ENCODE measurements around the gene KNSTRN. TPM values are rescaled to one million over a fixed set of nuclear protein-coding genes. Genes with fewer than 3 reads are reported as not detected.

KNSTRN gene
- total and polyA plus RNA-seq, 2 of the 13 experiments (the other 11 are each of a cell fraction or from before 2014, with no cell fraction given) = 20.3 to 62.3 TPM

DNA sequence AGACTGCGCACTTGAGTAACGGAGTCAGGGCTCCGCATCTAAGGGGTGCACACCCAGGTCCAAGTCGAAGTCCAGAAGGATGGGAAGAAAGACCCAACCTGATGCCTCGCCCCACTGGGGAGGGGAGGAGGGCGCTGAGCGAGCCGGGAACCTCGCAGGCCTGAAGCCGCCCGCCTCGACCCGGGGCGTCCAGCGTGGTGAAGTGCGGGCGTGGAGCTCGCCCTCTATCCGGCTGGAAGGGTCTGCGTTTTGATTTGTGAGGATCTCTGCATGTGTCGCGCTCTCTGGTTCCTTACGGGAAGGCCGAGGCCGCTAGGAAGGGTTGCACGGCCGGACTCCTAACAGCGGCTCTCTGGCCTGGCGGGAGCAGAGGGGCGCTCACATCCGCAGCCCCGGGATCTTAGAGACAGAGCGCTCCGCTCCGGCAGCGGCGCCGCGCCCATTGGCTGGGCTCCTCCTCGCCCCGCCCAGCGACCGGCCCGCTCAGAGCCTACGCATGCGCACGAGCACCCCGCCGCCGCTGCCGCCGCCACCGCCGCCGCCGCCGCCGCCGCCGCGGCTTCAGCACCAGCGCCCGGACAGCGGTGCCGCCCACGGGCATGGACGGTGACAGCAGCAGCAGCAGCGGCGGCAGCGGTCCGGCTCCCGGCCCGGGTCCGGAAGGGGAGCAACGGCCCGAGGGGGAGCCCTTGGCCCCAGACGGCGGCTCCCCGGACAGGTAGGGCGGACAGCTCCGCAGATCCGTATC lies 24.6 kb upstream of the KNSTRN start, which contains the start of gene DISP2 (continued):
- TF ChIP-seq CENPX (CRISPR knock-in tag; IDR thresholded peaks at IDR 0.05) (no peak), SIN3A (IDR thresholded peaks at IDR 0.05; ENCODE audit: borderline replicate concordance, low read depth, low read length) (peak; percentile 87; the same call in 1 of the 2 replicates), KLF6 (CRISPR knock-in tag; IDR thresholded peaks at IDR 0.05) (0 out of 2 replicates have a peak, but pooled peaks have one; percentile 58), KLF9 (CRISPR knock-in tag; IDR thresholded peaks at IDR 0.05; ENCODE audit: low read depth) (no peak), DNMT1 (CRISPR knock-in tag; IDR thresholded peaks at IDR 0.05) (0 out of 2 replicates have a peak, but pooled peaks have one; percentile 14), ARNT2 (CRISPR knock-in tag; IDR thresholded peaks at IDR 0.05; ENCODE audit: low read depth) (peak; percentile 68; the same call in 1 of the 2 replicates), ZNF713 (CRISPR knock-in tag; IDR thresholded peaks at IDR 0.05) (no peak), DMAP1 (CRISPR knock-in tag; IDR thresholded peaks at IDR 0.05) (0 out of 2 replicates have a peak, but pooled peaks have one; percentile 42), RFXAP (CRISPR knock-in tag; IDR thresholded peaks at IDR 0.05; ENCODE audit: borderline replicate concordance) (peak; percentile 89), TOPORS (CRISPR knock-in tag; IDR thresholded peaks at IDR 0.05) (no peak), TEAD3 (CRISPR knock-in tag; optimal IDR thresholded peaks at IDR 0.05; ENCODE audit: borderline replicate concordance) (peak; percentile 10)
- TF ChIP-seq, protein P1, sequence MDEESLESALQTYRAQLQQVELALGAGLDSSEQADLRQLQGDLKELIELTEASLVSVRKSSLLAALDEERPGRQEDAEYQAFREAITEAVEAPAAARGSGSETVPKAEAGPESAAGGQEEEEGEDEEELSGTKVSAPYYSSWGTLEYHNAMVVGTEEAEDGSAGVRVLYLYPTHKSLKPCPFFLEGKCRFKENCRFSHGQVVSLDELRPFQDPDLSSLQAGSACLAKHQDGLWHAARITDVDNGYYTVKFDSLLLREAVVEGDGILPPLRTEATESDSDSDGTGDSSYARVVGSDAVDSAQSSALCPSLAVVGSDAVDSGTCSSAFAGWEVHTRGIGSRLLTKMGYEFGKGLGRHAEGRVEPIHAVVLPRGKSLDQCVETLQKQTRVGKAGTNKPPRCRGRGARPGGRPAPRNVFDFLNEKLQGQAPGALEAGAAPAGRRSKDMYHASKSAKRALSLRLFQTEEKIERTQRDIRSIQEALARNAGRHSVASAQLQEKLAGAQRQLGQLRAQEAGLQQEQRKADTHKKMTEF (CRISPR knock-in tag; IDR thresholded peaks at IDR 0.05) = peak; percentile 41; the same call in 1 of the 2 replicates
- TF ChIP-seq, protein P2, sequence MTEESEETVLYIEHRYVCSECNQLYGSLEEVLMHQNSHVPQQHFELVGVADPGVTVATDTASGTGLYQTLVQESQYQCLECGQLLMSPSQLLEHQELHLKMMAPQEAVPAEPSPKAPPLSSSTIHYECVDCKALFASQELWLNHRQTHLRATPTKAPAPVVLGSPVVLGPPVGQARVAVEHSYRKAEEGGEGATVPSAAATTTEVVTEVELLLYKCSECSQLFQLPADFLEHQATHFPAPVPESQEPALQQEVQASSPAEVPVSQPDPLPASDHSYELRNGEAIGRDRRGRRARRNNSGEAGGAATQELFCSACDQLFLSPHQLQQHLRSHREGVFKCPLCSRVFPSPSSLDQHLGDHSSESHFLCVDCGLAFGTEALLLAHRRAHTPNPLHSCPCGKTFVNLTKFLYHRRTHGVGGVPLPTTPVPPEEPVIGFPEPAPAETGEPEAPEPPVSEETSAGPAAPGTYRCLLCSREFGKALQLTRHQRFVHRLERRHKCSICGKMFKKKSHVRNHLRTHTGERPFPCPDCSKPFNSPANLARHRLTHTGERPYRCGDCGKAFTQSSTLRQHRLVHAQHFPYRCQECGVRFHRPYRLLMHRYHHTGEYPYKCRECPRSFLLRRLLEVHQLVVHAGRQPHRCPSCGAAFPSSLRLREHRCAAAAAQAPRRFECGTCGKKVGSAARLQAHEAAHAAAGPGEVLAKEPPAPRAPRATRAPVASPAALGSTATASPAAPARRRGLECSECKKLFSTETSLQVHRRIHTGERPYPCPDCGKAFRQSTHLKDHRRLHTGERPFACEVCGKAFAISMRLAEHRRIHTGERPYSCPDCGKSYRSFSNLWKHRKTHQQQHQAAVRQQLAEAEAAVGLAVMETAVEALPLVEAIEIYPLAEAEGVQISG (CRISPR knock-in tag; IDR thresholded peaks at IDR 0.05) = peak; percentile 75
- TF ChIP-seq, protein P3, sequence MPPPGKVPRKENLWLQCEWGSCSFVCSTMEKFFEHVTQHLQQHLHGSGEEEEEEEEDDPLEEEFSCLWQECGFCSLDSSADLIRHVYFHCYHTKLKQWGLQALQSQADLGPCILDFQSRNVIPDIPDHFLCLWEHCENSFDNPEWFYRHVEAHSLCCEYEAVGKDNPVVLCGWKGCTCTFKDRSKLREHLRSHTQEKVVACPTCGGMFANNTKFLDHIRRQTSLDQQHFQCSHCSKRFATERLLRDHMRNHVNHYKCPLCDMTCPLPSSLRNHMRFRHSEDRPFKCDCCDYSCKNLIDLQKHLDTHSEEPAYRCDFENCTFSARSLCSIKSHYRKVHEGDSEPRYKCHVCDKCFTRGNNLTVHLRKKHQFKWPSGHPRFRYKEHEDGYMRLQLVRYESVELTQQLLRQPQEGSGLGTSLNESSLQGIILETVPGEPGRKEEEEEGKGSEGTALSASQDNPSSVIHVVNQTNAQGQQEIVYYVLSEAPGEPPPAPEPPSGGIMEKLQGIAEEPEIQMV (CRISPR knock-in tag; IDR thresholded peaks at IDR 0.05; ENCODE audit: low read depth) = no peak
- TF ChIP-seq, protein P4, sequence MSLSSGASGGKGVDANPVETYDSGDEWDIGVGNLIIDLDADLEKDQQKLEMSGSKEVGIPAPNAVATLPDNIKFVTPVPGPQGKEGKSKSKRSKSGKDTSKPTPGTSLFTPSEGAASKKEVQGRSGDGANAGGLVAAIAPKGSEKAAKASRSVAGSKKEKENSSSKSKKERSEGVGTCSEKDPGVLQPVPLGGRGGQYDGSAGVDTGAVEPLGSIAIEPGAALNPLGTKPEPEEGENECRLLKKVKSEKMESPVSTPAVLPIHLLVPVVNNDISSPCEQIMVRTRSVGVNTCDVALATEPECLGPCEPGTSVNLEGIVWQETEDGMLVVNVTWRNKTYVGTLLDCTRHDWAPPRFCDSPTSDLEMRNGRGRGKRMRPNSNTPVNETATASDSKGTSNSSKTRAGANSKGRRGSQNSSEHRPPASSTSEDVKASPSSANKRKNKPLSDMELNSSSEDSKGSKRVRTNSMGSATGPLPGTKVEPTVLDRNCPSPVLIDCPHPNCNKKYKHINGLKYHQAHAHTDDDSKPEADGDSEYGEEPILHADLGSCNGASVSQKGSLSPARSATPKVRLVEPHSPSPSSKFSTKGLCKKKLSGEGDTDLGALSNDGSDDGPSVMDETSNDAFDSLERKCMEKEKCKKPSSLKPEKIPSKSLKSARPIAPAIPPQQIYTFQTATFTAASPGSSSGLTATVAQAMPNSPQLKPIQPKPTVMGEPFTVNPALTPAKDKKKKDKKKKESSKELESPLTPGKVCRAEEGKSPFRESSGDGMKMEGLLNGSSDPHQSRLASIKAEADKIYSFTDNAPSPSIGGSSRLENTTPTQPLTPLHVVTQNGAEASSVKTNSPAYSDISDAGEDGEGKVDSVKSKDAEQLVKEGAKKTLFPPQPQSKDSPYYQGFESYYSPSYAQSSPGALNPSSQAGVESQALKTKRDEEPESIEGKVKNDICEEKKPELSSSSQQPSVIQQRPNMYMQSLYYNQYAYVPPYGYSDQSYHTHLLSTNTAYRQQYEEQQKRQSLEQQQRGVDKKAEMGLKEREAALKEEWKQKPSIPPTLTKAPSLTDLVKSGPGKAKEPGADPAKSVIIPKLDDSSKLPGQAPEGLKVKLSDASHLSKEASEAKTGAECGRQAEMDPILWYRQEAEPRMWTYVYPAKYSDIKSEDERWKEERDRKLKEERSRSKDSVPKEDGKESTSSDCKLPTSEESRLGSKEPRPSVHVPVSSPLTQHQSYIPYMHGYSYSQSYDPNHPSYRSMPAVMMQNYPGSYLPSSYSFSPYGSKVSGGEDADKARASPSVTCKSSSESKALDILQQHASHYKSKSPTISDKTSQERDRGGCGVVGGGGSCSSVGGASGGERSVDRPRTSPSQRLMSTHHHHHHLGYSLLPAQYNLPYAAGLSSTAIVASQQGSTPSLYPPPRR (CRISPR knock-in tag; IDR thresholded peaks at IDR 0.05; ENCODE audit: borderline replicate concordance) = no peak
- TF ChIP-seq, protein P5, sequence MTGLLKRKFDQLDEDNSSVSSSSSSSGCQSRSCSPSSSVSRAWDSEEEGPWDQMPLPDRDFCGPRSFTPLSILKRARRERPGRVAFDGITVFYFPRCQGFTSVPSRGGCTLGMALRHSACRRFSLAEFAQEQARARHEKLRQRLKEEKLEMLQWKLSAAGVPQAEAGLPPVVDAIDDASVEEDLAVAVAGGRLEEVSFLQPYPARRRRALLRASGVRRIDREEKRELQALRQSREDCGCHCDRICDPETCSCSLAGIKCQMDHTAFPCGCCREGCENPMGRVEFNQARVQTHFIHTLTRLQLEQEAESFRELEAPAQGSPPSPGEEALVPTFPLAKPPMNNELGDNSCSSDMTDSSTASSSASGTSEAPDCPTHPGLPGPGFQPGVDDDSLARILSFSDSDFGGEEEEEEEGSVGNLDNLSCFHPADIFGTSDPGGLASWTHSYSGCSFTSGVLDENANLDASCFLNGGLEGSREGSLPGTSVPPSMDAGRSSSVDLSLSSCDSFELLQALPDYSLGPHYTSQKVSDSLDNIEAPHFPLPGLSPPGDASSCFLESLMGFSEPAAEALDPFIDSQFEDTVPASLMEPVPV (CRISPR knock-in tag; IDR thresholded peaks at IDR 0.05) = 0 out of 2 replicates have a peak, but pooled peaks have one; percentile 27
